GM19467 (cell line): ENCODE measurements around the gene P3H2.

ENCODE experiments used
- ATAC-seq: cut with Tn5 transposase; IDR thresholded peaks from one replicate; pipeline ENCODE4 v1.9.1; 2021; ENCODE audit warnings: mild to moderate bottlenecking, moderate library complexity; ENCODE audit not compliant: unreplicated experiment

Gene P3H2

GRCh38 chr3:190125436-190126068 is 4.9 kb upstream of the P3H2 start:
- ATAC-seq: no peak

- no peak for ATAC-seq
Measured at GRCh38 chr3:190124067-190124466, 3.4 kb upstream of the P3H2 start.

- ATAC-seq: no peak
Measured at GRCh38 chr3:190122198-190122771, 1.6 kb upstream of the P3H2 start.

GRCh38 chr3:190121383-190121782 is 686 bp upstream of the P3H2 start:
- ATAC-seq: no peak

GRCh38 chr3:190121061-190121377 is 322 bp upstream of the P3H2 start:
- ATAC-seq: no peak

- ATAC-seq: no peak
Measured at GRCh38 chr3:190119461-190120268, 1.0 kb downstream of the P3H2 start.

- no peak for ATAC-seq
Measured at GRCh38 chr3:190118438-190118837, 2.3 kb downstream of the P3H2 start.

GRCh38 chr3:190117981-190118380 is 2.7 kb downstream of the P3H2 start:
- ATAC-seq: no peak

GRCh38 chr3:190116551-190117067 is 4.1 kb downstream of the P3H2 start:
- no peak for ATAC-seq

GRCh38 chr3:190110826-190111225 is 9.9 kb downstream of the P3H2 start:
- no peak for ATAC-seq

GRCh38 chr3:190109441-190109840 is 11.3 kb downstream of the P3H2 start:
- ATAC-seq: no peak

GRCh38 chr3:190108804-190109203 is 11.9 kb downstream of the P3H2 start:
- ATAC-seq: no peak

GRCh38 chr3:190105876-190106275 is 14.8 kb downstream of the P3H2 start:
- no peak for ATAC-seq

- no peak for ATAC-seq
Measured at GRCh38 chr3:190101320-190102011, 19.2 kb downstream of the P3H2 start.

GRCh38 chr3:190099099-190099498 is 21.6 kb downstream of the P3H2 start:
- ATAC-seq: no peak

GRCh38 chr3:190097617-190098016 is 23.1 kb downstream of the P3H2 start:
- ATAC-seq: no peak

GRCh38 chr3:190097025-190097424 is 23.7 kb downstream of the P3H2 start:
- ATAC-seq: no peak

- no peak for ATAC-seq
Measured at GRCh38 chr3:190096345-190096744, 24.4 kb downstream of the P3H2 start.

- ATAC-seq: no peak
Measured at GRCh38 chr3:190094160-190094718, 26.5 kb downstream of the P3H2 start.

GRCh38 chr3:190092250-190092649 is 28.4 kb downstream of the P3H2 start:
- no peak for ATAC-seq

- ATAC-seq: no peak
Measured at GRCh38 chr3:190089711-190090110, 31.0 kb downstream of the P3H2 start.
